Right ventricle myocardium superior (tissue), 1 donor: ENCODE results near the gene HEBP1. TPM values are rescaled to one million over a fixed set of nuclear protein-coding genes. Genes with fewer than 3 reads are reported as not detected.
"Not testable (repeated sequence)": the region's sequence is repeated elsewhere in the genome, so short reads cannot be mapped to it uniquely, and the experiment has no call there.

Source experiments
- ATAC-seq: fragments of 200-7000 bp; cut with Tn5 transposase; one replicate; pipeline ENCODE4 v1.9.1; 2020; ENCODE audit warnings: mild to moderate bottlenecking; ENCODE audit not compliant: poor library complexity
- DNase-seq: peaks from one replicate; pipeline ENCODE4 v3.0.0-alpha.2; 2020
- intact Hi-C: fragments of 100-400 bp; cut with DNase I; formaldehyde crosslinking; loops from one replicate; pipeline ENCODE4 v1.11.2; 2022
- long read RNA-seq: library from polyadenylated mRNA; unstranded; transcript quantifications from one replicate; pipeline ENCODE4 v2.0.0, GENCODE V29; 2021
- total RNA-seq: library from RNA; stranded (reverse); fragmentation: NEBNext Ultra II Directional; extraction: Animal tissue kit (Norgen Biotek cat#: 25700); gene quantifications from one replicate; pipeline ENCODE4 v1.2.1, GENCODE V29; 2021
- donor health status: DM: no; HTN: yes; CAD: no; lungs with severe emphysema.

The HEBP1 gene, protein sequence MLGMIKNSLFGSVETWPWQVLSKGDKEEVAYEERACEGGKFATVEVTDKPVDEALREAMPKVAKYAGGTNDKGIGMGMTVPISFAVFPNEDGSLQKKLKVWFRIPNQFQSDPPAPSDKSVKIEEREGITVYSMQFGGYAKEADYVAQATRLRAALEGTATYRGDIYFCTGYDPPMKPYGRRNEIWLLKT
- 65.3 TPM for total RNA-seq
- long read RNA-seq, transcript HEBP1-201 (4 exons, 1,173 nt) = major isoform, 85 of 88 reads
- long read RNA-seq, partial matches to known transcripts = 0 of 88 reads
- long read RNA-seq, other reads (novel, unspliced or antisense) = 1 of 88 reads

DNA sequence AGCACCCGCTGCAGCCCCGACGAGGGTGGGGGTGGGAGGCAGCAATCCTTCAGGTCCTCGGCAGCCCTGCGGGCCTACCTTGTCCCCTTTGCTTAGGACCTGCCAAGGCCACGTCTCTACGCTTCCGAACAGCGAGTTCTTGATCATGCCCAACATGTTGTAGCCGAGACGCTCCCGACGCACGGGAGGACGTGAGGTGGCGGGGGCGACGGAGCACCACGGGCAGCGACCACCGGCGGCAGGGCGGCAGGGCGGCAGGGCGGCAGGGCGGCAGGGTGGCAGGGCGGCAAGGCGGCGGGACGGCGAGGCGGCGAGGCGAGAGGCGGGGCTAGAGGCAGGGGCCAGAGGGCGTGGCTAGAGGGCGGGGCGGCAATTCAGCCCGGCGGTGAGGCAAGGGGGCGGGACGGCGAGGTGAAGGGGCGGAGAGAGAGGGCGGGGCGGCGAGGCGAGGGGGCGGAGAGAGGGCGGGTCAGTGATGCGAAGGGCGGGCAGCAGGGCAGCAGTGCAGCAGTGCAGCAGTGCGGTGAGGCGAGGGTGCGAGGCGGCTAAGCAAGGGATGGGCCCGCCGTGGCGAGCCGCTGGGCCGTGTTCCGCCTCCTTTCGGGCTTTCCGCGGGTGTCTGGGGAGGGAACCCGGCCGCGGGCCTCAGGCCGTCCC is at the start of gene HEBP1:
HEBP1 (minus strand) TSS at position 307 of the 657 bp plus-strand sequence; CDS start at position 156, 151 bp downstream.
- DNase-seq = peak; percentile 97
- intact Hi-C loops = no loop called here
- ATAC-seq = peak; percentile 95

DNA sequence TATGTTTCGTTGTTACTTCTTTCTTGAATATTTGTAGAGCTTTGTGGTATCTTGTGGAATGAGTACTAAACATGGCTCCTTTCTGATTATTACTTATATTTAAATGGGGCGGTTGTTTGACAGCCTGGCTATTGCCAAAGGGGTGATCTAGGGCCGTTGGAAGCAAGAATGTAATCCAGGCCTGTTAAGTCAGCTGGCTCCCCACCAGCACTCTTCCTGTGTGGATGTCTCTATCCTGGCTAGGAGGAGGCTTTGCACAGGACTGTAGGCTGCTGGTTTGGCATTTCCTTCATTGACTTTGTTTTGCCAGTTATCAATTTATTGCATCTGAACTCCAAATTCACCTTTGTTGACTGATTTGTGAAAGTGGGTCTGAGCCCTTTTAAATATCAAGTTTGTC is 49.8 kb upstream of the HEBP1 start:
- ATAC-seq = no peak
- intact Hi-C loops = no loop called here
- DNase-seq = no peak

DNA sequence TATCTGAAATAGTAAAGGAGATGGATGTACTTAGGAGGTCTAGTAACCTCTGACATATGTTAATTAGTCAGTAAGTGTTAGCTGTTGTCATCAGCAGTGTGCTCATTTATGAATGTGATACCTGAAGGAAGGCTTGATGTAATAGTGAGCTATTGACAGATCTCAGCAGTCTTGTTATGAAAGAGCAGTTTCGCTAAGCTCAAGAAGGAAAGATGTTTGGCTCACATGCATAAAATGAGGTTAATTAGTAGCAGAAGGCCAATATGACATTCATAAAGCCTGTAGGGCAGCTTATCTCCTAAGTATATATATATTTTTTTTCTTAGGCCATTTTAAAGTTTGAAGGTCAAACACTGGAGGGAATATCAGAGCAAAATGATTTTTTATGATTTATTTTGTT is 46.9 kb upstream of the HEBP1 start:
- DNase-seq (no peak), ATAC-seq (no peak)
- intact Hi-C loops = no loop called here

DNA sequence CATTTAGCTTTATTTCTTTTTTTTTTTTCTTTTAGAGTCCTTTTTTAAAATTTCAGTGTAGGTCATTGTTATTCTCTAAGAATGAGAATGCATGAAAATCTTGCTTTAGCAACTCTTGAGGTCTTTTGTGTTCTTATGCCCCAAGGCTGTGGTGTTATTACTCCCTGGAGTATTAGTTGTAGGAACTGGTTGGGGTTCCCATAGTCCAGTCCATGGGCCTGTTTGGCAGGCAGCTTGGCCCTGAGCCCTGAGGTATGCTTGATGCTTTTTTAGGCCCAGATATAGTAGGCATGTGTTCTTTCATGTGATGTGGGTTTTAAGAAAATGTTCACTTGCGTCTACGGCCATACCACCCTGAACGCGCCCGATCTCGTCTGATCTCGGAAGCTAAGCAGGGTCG is 45.8 kb upstream of the HEBP1 start:
- no peak for DNase-seq
- intact Hi-C loops = no loop called here
- no peak for ATAC-seq

DNA sequence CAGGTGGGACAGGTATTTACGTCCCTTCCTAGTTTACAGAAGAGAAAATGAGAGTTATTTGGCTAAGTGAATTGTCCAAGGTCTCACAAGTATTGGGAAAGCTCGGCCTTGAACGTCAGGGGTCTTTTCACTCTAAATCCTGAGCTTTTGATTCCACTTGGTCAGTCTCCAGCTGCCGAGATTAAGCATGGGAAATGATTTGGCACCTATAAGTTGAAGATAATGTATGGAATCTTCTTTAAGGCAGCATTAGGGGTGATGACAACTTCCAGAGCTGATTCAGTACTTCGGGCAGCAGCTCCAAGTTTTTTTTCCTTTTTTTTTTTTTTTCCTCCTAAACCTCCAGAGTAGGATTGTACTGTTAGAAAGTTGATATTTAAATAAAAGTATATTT is 44.8 kb upstream of the HEBP1 start:
- intact Hi-C loops = no loop called here
- ATAC-seq = no peak

DNA sequence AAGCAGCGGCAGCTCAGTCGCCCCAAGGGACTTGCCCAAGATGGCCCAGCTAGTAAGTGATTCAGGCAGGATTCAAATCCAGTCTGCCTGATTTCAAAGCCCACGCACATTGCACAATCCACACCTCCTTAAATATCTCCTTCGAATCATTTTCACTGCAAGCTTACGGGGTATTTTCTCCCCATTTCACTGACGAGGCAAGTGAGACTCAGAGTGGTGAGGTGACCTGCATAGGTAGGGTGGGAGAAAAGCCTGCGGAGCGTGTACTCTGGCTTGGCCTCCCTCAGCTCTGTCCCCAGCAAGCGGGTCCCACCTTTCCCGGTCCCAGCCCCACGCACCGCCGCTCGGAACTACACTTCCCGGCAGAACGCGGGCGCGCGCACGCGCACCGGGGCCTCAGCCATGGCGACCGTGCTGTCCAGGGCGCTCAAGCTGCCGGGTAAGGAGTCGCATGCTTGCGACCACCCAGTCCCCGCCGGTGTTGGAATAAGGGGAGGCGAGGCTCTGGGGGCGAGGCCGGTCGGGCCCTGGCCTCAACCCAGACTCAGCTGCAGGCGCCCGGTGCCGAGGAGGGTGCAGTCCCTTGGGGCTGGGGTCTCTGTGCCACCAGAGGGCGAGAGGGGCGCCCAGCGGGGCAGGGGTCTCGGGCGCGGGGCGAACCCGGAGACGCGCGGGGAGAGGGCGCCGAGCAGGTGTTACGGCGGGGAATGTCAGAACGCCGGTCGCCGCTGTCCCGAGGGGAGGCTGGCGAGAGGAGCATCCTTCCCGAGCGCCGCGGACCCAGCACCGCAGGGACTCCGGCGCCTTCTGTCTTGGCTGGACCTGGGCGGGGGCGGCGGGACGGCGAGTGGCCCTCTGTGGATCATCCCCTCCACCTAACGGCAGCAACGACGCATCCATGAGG is 44.2 kb upstream of the HEBP1 start, which contains the start of gene FAM234B:
FAM234B (plus strand) TSS at position 380 of the 904 bp plus-strand sequence; CDS start at position 403, 23 bp downstream.
- intact Hi-C loops = no loop called here
- peak; percentile 99 for ATAC-seq

More for the DNA sequence above, 44.8 kb upstream of the HEBP1 start:
- DNase-seq = no peak

DNA sequence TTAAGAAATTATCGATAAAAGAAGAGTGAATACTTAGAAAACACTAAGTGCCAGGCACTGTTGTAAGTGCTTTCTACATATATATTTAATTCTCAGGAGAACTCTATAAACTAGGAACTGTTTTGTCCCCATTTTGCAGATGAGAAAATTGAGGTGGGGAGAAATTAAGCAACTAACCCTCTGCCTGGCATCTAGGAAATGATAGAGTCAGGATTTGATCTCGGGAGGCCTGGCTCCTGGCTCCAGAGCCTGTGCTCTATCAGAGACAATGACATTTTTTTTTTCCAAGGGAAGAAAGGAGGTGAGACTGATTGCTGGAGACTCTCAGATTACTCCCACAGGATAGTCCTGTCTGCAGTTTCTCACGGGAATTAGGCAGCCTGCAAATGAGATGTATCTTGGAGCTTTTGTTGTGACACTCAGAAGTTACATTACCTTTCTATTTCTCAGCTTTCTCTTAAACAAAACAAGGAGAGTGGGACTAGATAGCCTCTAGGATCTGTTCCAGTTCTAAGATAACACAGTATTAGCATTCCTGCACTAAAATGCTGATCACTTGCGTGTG is 42.7 kb upstream of the HEBP1 start:
- intact Hi-C loops = no loop called here
- no peak for ATAC-seq
- no peak for DNase-seq

More for the DNA sequence above, 44.2 kb upstream of the HEBP1 start, which contains the start of gene FAM234B:
- DNase-seq = peak; percentile 90

DNA sequence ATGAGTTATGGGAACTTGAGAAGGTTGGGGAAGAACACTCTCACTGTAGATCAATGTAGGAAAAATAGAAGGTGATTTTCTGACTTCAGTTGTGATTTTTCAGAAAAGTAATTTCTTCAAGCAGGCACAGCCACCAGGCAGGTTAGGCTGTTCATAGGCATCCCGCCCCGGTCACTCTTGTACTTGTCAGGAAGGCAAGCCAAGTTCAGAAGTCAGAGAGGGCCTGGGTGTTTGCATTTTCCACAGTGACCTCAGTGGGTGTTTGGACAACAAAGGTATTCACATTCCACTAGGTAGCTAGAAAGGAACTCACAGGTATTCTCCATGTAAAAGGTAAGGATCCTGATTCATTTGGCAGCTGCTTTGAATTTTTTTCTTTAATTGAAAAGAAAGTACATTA is 41.2 kb upstream of the HEBP1 start:
- ATAC-seq (no peak), DNase-seq (no peak)
- intact Hi-C loops = no loop called here

DNA sequence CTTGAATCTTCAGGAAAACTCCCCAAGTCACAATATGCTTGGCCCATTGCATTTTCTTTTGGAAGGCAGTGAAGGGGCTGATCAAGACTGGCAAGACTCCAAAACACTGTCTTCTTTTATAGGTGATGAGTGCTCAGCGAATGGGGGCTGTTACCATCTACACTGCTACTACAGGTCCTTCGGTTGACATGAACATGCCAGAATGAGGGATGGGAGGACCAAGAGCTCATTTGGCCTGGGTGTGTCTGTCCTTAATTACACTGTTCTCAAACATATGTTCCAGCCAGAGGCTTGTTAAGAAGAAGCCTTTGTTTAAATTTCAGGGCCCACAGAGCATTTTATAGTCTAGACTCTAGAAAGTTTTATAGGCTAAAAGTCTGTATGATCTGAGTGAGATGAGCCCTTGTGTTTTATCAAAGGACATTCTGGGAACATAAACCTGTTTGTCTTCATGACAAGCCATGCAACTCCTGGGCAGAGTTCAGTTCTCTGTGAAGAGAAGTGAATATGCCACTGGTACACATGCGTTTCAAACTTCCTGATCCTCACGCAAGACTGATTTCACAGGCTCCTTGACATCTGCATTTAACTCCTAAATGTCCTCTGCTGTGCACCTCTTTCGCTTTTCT is 39.4 kb upstream of the HEBP1 start:
- intact Hi-C loops = no loop called here
- no peak for ATAC-seq
- no peak for DNase-seq

DNA sequence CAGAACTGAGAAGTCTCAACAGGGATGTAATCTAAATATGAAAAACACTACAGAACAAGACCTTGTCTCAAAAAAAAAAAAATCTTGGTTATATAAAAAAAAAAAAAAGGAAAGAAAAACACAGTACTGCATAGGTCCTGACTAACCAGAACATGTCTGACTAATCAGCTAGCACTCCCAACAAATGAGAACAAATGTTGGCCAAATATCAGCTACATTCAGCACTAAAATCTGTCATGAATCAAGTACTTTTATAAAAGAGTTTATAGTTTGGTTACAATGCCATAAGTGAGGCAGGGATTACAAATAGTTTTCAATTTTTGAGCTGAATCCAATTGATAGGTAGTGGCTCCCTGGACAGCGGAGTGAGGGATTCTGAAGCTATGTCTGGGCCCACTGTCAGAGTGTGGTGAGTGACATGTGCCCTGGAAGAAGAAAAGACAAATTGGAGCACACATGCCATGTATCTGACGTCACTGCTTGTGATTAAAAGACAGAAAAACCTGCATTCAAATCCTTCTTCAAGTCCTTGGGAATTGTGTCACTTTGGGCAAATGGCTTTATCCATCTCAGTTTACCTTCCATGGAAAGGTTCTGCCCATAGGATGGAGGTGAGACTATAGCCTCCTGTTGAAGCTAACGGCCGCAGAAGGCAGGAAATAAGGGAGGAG is 38.6 kb upstream of the HEBP1 start:
- DNase-seq (no peak), ATAC-seq (no peak)
- intact Hi-C loops = no loop called here

DNA sequence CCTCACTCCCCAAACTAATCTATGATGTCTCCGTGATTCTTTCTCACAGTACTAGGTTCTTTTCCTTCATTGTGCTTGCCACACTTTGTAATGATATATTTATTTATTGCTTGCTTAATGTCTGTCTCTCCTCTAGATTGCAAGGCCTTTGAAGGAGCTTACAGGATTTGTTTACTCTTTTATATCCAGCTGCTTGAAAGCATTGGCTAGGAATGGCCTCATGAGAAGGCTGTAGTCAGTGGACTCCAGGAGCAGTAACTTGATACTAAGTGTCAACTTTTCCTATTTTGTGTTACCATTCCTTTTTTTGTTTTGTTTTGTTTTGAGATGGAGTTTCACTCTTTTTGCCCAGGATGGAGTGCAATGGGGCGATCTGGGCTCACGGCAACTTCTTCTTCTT is 36.8 kb upstream of the HEBP1 start:
- intact Hi-C loops = no loop called here
- no peak for DNase-seq
- ATAC-seq = no peak

DNA sequence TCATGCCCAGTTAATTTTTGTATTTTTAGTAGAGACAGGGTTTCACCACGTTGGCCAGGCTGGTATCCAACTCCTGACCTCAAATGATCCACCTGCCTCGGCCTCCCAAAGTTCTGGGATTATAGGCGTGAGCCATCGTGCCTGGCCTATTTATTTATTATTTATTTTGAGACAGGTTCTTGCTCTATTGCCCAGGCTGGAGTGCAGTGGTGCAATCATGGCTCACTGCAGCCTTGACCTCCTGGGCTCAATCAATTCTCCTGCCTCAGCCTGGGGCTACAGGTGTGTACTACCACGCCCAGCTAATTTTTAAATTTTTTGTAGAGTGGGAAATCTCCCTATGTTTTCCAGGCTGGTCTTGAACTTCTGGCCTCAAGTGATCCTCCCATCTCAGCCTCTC is 35.3 kb upstream of the HEBP1 start:
- DNase-seq, ATAC-seq, intact Hi-C loops: not testable (repeated sequence)

DNA sequence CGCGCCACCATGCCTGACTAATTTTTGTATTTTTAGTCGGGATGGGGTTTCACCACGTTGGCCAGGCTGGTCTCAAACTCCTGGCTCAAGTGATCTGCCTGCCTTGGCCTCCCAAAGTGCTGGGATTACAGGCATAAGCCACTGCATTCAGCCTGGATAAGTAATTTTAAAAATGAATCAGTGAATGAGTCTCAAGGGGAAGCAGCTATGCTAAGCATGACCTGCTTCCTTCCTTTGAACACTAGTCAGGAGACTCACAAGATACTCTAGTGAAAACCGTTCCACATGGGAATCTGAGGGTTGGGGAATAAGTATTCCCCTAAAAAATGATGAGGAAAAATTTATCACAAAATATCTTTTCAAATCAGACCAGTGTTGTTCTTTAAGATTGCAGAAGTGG is 33.4 kb upstream of the HEBP1 start:
- ATAC-seq = no peak
- intact Hi-C loops = no loop called here

DNA sequence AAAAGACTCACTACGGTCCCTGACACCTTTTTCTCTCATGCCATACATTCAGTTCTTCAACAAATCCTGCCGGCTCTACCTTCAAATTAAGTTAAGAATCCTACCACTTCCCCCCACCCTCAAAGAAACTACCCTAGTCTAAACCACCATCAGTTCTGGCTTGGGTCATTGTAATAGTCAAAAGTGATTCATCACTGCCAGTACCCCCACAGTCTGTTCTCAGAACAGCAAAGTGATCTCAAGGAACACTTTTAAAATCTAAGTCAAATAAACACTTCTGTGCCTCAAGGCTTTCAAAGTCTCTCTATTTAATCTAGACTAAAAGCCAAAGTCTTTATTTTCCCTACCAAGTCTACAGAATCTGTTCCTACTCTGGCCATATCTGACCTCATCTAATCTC is 32.1 kb upstream of the HEBP1 start:
- DNase-seq = no peak
- no peak for ATAC-seq
- intact Hi-C loops = no loop called here

More for the DNA sequence above, 33.4 kb upstream of the HEBP1 start:
- no peak for DNase-seq

DNA sequence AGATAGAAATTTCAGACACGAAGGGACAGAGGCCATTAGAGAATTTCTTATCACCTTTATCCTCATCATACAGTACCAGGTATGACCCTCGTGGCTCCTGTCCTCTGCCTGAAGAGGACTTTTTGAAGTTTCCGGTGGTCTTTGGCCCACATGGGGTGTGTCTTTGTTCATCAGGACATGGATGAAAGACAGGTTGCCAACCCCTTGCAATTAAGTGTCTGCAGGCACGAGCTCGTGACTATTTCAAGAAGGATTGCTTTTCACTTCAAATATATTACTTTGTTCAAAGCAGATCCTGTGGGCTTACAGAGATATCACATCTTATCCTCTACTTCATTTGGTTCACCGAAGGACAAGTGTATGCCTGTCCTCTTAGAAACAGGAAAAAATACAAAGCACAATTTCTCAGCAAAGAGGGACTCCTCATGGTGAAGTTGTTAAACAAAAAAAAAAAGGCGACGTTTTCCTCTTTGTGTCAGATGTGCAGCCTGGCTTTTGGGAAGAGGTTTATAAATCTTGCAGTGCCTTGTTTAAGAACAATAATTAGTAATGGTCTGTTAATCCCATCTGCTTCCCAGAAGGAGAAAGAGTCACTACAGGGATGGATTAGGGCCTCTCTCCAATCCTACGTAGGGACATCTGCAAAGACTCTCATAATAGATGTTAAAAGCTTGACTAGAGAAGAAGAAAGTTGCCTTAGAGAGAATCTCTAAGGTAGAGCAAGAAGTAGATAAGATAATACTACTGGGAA is 30.7 kb upstream of the HEBP1 start:
- DNase-seq (no peak), ATAC-seq (no peak)
- intact Hi-C loops = no loop called here

DNA sequence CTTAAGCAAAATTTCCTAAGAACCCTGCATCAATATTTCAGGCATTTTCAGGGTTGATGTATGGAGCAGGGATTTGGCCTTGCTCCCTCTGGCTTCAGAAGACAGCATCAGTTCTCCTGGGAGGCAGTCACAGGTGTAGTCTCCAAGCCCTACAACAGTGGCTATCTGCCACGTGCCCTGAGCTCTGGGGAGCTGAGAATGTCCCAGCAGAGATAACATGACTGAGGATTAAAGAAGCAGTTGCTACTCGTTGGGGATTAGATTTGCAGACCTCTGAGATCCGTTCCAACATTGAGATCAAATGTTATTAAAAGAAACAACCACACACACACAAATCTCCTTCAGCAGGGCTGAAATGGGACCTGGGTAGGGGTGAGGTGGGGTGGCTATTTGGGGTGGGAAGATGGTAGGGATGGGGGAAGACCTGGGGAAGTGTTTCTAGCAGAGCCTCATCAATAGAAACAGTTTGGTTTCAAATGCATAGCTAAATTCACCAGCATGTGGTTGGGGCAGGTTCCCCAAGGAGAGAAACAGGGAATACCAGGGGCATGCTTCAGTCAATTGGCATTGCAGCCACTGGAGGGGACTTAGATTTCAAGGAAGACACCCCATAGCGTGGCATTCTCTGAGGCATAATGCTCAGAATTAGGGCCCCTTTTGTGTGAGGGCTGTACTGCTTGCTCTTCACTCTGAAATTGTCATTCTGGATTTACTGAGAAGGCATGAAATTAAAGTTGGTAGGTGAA is 28.9 kb upstream of the HEBP1 start:
- intact Hi-C loops = no loop called here
- DNase-seq (no peak), ATAC-seq (no peak)

DNA sequence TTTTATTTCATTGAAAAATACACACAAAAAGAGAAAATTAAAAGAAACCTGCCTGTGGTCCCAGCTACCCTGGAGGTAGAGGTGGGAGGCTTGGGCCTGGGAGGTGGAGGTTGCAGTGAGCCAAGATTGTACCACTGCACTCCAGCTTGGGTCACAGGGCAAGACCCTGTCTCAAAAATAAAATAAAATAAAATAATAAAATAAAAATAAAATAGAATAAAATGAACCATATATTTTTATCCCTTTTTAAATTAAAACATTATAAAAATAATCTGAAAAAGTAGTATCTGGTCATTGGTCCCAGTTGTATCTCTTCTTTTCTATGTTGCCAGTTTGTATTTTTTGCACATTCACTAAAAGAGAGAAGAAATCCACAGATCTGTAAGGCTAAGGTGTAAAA is 27.4 kb upstream of the HEBP1 start:
- DNase-seq (no peak), ATAC-seq (no peak)
- intact Hi-C loops = no loop called here
